Skeletal muscle cell (primary cell): ENCODE results near the gene NIPAL1.
A peak's percentile ranks its signal among the peaks of the same experiment; 100 is the strongest.
"Not testable (repeated sequence)": the region's sequence is repeated elsewhere in the genome, so short reads cannot be mapped to it uniquely, and the experiment has no call there.

Source experiments
- DNase-seq: peaks from one replicate; pipeline ENCODE4 v3.0.0-alpha.2; 2010; ENCODE audit warnings: low read depth
- H3K4me3 ChIP-seq: 2 replicates; pipeline ENCODE4 v1.5.1; 2011; ENCODE audit warnings: low read depth, mild to moderate bottlenecking, control low read depth, low read length, moderate library complexity

Gene NIPAL1

DNA sequence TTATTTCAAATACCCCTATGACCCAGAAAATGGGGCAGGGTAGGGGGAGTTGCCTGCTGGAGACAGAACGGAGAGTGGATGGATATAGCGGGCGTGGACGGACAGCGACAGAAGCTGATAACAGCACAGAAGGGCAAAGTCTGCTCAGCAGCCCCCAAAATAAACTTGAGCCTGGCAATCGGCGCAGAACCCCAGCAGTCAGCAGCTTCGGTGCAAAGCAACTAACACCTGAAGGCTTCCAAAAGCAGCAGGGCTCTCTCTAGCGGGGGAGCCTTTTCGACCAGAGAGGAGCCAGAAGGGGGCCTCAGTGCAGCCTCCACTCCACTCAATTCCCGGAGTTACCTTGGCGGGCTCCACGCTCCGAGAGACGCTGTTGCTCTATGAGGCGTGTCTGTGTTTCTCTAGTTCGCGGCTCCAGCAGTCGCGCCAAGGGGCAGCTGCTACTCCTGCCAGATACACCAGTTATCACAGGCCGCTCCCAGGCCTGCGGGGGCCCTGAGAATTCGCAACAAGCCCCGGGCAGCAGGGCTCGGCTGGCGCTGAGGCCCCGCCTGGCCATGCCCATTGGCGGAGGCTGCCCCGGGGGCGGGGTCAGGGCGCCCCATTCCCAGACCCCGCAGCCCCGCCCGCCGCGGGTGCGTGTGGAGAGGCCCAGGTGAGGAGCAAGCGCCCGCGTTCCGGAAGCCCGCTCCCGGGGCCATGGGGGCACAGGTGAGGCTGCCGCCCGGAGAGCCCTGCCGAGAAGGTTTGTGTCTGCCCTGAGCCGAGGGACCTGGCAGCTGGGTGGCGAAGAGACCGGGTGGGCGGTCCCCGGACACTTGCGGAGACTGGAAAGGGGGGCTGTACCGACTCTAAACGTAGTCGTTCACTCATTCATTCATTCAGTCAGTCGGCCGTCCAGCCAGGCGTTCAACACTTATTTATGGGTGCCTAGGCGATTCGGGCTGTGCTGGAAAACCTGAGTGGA, at the start of gene NIPAL1, which contains the start of gene CNGA1:
Gene NIPAL1 (plus strand): TSS at position 632 of the 967 bp plus-strand sequence. CDS start 68 bp downstream, at position 700.
Gene CNGA1 (minus strand): TSS at position 541 of the 967 bp plus-strand sequence. CDS start 63,992 bp downstream, outside the sequence.
- peak within 1 kb of the TSS; percentile 78 for H3K4me3 ChIP-seq
- DNase-seq = no peak

DNA sequence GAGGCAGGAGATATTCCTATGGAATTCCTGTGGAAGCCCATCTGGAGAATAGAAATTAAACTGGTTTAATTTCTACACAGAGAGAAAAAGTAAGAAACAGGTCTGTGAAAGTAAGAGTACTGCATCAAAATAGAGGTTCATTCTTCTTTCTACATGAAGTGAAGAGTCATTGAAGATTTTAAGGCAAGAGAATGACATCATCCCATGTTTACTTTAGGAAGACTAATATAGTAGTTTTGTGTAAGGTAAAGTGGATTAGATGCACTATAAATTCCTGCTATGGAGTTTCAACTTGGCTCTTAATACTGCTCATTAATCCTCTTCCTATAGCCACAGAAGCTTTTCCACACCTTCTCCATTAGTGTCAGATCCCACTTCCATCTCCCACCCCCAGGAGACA, 47.7 kb upstream of the NIPAL1 start:
- H3K4me3 ChIP-seq = no peak overlapping the region
- no peak for DNase-seq

DNA sequence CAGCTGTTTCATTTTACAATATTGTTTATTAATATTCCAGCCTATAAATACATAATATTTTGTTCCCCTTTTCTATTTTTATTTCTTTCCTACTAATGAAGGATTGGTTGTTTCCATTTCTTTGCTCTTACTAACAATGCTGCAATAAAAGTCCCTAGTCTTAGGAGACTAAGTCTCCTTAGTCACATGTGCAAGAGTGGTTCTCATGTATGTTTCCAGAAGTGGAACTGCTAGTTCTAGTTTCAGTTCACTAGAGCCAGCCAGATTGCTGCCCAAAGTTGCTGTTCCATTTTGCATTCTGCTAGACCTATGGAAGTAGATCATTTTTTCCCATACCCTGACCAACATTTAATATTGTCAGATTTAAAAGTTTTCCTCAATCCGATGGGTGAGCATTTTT, 44.4 kb upstream of the NIPAL1 start:
- no peak overlapping the region for H3K4me3 ChIP-seq
- no peak for DNase-seq

DNA sequence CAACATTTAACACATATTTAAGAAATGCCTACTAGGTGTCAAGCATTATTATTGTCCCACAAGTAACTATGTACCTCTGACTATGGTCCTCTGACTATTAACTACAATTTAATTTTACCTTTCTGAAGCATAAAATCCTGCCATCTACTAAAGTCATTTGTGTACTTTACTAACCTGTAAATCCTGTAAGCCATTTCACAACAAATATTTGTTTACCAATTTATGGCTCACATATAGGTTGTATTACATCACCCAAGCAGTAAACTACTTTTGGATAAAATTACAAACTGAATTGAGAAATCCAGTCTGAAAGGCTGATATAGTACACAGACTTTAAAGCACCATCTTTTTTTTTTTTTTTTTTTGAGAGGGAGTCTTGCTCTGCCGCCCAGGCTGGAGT, 43.9 kb upstream of the NIPAL1 start:
- no peak for DNase-seq
- H3K4me3 ChIP-seq = no peak overlapping the region

DNA sequence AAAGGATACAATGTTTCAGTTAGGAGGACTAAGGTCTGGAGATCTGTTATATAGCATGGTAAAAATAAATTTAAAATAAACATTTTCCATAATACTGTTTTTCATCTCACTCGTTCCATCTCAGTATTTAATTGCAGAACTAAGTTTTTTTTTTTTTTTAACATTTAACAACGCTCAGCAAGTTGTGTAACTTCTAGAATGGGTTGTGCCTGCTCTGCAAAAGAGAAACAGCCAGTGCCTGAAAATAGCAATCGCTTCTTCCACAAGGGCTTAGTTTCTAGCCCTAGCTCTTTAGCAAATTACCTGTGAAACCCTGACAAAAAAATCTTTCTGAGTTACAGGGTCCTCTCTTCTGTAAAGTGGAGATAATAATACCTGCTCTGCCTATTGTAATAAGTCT, 42.0 kb upstream of the NIPAL1 start:
- no peak for DNase-seq

DNA sequence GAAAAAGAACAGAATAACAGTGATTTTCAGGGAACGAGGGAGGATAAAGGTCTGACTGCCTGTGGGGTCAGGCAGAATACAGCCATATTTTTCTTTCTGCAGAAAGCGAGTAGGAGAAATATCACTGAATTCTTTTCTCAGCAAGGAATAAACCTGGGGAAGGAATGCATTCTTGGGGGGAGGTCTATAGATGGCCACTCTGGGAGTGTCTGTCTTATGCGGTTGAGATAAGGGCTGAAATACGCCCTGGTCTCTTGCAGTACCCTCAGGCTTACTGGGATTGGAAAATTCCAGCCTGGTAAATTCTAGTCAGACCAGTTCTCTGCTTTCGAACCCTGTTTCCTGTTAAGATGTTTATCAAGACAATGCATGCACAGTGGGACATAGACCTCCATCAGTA, 26.4 kb upstream of the NIPAL1 start:
- DNase-seq = no peak

More for the DNA sequence above, 42.0 kb upstream of the NIPAL1 start:
- no peak overlapping the region for H3K4me3 ChIP-seq

DNA sequence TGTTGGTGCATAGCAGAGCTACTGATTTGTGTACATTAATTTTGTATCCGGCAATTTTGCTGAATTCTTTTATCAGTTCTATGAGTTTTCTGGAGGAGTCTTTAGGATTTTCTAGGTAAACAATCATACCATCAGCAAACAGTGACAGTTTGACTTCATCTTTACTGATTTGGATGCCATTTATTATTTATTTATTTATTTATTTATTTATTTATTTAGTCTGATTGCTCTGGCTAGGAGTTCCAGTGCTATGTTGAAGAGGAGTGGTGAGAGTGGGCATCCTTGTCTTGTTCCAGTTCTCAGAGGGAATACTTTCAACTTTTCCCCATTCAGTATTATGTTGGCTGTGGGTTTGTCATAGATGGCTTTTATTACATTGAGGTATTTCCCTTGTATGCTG, 24.1 kb upstream of the NIPAL1 start:
- not testable (repeated sequence) for H3K4me3 ChIP-seq, DNase-seq

More for the DNA sequence above, 26.4 kb upstream of the NIPAL1 start:
- H3K4me3 ChIP-seq = no peak overlapping the region

DNA sequence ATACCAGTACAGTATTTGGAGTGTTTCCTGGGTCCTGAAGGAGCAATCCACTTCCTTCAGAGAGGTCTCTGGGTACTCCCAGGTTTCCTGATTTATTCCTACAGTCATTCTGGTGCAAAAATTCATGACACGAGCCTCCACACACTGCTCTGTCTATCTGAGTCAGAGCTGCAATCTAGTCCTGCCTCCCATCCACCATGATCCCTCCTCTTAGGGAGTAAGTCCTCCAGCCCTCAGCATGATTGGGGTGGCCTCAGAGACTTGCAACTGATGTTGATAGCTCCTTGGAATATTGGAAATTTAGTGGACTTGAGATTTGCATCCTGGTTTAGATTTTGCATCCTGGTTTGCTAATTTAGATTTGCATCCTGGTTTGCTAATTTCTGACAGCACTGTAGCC, 20.6 kb upstream of the NIPAL1 start:
- no peak overlapping the region for H3K4me3 ChIP-seq
- no peak for DNase-seq

DNA sequence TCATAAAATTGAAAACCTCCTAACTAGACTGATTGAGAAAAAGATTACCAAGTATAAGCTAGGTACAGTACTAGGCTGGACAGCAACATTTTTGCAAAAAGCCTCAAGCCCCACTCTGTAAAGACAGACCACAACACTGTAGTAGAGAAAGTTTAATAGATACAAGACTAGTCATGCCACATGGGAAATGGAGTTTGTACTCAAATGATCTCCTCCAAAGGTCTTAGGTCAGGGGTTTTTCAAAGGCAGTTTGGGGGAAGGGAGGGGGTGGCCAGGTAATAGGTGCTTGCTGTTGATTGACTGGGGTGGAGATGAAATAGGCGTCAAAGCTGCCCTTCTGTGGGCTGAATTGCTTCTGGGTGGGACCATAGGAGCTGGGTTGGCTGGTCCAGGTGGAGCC, 14.3 kb upstream of the NIPAL1 start:
- no peak for DNase-seq
- H3K4me3 ChIP-seq = no peak overlapping the region

DNA sequence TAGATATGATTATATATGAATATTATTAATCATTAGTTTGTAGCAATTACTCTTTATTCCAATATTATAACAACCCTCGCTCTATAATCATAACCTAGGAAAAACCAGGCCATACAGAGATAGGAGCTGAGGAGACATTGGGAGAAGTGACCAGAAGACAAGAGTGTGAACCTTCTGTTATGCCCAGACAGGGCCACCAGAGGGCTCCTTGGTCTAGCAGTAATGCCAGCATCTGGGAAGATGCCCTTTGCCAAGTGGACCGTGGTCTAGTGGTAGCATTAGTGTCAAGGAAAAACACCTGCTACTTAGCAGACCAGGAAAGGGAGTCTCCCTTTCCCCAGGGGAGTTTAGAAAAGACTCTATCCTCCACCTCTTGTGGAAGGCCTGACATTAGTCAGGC, 13.0 kb upstream of the NIPAL1 start:
- DNase-seq, H3K4me3 ChIP-seq: not testable (repeated sequence)

DNA sequence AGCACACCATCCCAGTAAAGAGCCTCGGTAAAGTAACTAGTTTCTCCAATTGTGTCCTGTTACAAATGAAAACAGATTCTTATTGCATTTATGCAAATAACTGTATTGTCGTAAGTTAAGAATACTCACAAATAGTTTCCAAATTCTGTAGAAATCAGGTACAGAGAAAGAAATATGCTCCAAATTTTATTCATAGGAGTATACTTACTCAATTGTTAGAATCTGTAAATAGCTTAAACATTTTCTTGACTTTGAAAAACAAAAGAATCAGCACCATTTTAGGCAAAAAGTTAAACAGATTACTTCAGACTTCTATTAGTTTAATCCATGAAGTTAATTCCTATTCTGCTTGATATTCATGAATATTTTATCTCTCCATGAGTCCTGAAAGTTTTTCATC, 10.8 kb upstream of the NIPAL1 start:
- no peak overlapping the region for H3K4me3 ChIP-seq
- DNase-seq = no peak

DNA sequence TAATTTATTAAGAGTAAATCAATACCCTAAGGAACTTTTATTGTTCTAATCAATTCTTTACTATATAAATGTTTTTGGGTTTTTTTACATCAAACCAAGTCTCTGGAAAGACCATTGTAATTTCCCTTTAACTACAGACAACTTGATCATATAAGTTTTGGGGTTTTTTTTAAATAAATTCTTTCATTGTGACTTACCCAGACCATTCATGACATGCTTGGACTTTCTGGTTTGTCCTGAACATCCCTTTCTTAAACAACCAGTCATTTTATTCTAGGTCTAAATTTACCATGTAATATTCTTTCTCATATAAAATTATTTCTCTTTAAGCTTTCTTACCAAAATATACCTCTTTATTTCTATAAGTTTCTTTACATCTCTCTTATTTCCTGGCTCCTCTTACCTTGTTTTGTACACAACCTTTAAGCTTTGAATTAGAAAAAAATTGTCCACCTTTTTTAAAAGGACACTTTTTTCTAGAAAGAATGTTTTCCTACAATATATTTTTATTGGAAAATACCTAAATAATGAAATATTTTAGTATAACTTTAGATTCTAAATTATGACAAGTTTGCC, 8.5 kb upstream of the NIPAL1 start:
- no peak overlapping the region for H3K4me3 ChIP-seq
- DNase-seq = no peak

DNA sequence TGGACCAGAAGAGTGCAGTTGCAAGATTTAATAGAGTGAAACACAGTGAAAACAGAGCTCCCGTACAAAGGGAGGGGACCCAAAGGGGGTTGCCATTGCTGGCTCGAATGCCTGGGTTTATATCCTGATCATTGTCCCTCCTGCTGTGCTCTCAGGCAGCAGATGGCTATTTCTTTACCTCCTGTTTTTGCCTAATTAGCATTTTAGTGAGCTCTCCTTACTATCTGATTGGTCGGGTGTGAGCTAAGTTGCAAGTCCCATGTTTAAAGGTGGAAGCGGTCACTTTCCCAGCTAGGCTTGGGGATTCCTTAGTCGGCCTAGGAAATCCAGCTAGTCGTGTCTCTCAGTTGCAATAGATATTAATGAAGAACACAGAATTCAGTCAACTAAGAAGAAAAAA, 5.7 kb upstream of the NIPAL1 start:
- not testable (repeated sequence) for H3K4me3 ChIP-seq, DNase-seq

DNA sequence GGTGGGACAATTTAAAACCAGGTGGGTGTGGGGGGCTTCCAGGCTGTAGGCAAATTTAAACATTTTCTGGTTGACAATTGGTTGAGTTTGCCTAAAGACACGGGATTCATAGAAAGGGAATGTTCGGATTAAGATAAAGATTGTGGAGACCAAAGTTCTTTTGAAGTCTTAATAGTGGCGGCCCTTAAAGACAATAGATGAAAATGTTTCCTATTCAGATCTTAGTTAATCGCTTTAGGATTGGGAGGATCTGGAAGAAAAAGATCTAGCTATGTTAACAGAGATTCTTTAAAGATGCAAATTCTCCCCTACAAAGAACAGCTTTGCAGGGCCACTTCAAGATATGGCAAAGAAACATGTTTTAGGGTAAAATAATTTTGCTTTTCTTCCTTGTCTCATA, 4.8 kb upstream of the NIPAL1 start:
- DNase-seq = no peak
- H3K4me3 ChIP-seq = no peak overlapping the region

DNA sequence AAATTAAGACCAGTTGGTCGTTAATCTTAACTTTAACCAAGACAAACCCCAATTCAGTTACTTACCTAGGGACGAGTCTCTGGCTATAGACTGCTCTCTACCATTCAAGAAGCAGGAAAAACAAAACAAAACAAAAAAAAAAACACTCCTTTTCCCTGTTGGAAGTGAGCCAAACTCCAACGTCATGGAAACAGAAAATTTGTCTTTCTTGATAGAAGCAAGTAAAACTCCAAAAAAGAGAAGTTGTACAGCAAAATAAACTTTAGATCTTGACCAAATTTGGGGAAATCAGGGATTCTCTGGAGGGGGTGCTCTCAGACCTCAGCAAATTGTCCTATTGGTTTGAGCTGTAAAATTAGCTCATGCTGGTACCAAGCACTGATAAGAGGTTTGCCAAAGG, 3.7 kb upstream of the NIPAL1 start:
- H3K4me3 ChIP-seq = no peak overlapping the region
- DNase-seq = no peak

DNA sequence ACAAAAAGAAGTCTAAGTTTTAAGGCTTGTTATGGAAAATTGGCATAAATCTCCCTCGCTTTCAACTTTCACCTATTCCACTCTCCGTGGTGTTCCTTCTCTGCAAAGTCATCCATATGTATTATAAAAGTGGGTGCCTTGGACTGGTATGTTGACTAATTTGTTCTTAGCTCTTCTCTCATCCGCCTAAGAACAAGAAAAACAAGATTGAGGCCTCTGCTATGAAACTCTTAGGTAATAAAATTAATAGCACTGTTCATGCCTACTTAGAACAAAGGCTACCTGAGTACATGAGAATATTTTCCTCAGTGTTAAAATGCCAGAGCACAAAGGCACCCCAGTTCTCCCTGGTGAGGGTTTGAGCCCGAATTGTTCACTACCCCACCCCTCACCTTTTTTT, 1.4 kb upstream of the NIPAL1 start:
- no peak overlapping the region for H3K4me3 ChIP-seq
- DNase-seq = no peak

DNA sequence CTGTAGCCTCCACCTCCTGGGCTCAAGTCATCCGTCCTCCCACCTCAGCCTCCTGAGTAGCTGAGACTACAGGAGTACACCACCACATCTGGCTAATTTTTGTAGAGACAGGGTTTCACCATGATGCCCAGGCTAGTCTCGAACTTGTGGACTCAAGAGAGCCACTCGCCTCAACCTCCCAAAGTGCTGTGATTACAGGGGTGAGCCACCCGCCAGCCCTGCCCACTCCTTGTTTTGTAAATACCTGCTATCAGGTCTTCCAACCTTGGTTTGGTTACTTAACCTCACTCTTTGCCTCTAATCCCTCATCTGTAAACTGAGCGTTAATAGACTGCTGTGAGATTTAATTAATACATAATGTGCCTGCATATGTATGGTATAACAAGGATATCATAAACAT, 894 bp upstream of the NIPAL1 start:
- DNase-seq = no peak
- no peak overlapping the region for H3K4me3 ChIP-seq

DNA sequence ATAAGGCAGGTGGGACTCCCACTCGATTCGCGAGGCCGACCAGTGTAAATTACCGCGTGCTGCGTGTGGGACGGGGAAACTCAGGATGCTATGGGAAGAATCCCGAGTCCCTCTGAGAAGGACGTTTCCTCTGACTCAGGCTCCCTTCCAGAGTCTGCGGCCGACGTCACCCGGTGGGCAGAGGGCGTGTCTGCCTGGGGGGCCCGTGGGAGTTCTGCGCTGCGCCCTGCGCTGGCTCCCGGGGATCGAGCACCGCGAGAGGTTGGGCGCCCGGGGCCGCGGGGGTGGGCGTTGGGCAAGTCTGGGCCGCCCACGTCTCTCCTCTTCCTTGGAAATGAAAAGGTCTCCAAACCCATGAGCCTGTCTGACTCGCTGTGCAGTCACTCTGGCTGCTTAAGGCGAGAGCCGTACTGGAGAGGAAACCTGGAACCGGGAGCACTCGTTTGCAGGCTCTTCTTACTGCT, 568 bp downstream of the NIPAL1 start:
- peak overlapping the region; percentile 78 for H3K4me3 ChIP-seq
- peak; percentile 36 for DNase-seq

DNA sequence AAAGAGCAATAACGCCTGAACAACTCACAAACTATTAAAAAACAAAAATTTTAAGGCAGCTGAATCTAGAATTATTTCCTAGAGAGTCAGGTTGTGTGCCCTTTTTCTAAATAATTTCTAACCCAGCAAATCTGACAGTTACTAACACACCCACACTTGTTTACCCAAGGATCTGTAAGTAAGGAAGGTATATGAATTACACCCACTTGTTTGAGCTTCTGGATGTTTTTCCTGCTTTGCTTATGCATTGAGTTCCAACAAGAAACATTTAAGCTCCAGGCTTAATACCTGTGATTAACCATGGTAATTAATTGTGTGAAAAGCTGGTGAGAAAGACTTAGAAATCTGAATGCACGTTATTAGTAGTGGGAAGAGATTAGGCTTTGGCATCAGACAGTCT, 1.5 kb downstream of the NIPAL1 start:
- DNase-seq = no peak

DNA sequence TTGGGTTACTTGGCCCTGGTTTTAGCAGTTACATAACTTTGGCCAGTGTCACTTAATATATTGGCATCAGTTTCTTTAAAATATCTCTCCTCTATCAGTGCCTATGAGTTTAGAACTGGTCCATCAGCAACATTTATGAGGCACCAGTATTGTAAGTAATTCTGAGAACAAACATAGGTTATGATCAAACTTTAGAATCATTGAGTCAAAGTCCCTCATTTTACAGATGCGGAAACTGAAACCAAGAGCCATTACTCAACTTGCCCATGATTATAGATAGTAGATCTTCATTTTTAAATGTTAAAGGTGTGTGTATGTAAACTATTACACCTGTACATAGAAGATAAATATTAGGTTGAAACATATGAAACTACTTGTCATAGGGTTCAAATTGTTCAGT, 4.5 kb downstream of the NIPAL1 start:
- no peak overlapping the region for H3K4me3 ChIP-seq
- no peak for DNase-seq

More for the DNA sequence above, 1.5 kb downstream of the NIPAL1 start:
- no peak overlapping the region for H3K4me3 ChIP-seq
